Epithelial cell of esophagus (primary cell): ENCODE data around the gene SND1.

Experiments used
- DNase-seq: peaks from one replicate; pipeline ENCODE4 v3.0.0; 2010; ENCODE audit warnings: low read depth
- H3K4me3 ChIP-seq: 2 replicates; pipeline ENCODE4 v1.5.1; 2011; ENCODE audit warnings: mild to moderate bottlenecking, low read length, control low read depth
- CTCF ChIP-seq: IDR thresholded peaks from 2 replicates; pipeline ENCODE4 v1.5.1; 2011; ENCODE audit warnings: low read depth, mild to moderate bottlenecking, low read length, control low read depth, inconsistent platforms; ENCODE audit not compliant: insufficient read depth; ENCODE audit errors: missing control alignments

SND1 gene

GRCh38 chr7:127738859-127739258 is 86.9 kb downstream of the SND1 start:
- no peak overlapping the region for H3K4me3 ChIP-seq
- DNase-seq, result no peak
- no peak for TF ChIP-seq CTCF

- no peak for DNase-seq
- no peak overlapping the region for H3K4me3 ChIP-seq
- TF ChIP-seq CTCF, result no peak
These were observed 89.9 kb downstream of the SND1 start for GRCh38 chr7:127741764-127742375.

- no peak for TF ChIP-seq CTCF
- peak; percentile 44 for DNase-seq
- no peak overlapping the region for H3K4me3 ChIP-seq
These were observed 93.5 kb downstream of the SND1 start for GRCh38 chr7:127745445-127745844.

GRCh38 chr7:127751062-127751461 is 99.1 kb downstream of the SND1 start:
- peak; percentile 9 for DNase-seq
- TF ChIP-seq CTCF, result no peak
- H3K4me3 ChIP-seq, result no peak overlapping the region

- no peak for TF ChIP-seq CTCF
- DNase-seq, result no peak
- no peak overlapping the region for H3K4me3 ChIP-seq
These were observed 99.8 kb downstream of the SND1 start for GRCh38 chr7:127751490-127752448.

- no peak for DNase-seq
- H3K4me3 ChIP-seq, result no peak overlapping the region
- TF ChIP-seq CTCF, result no peak
These were observed 100.8 kb downstream of the SND1 start for GRCh38 chr7:127752829-127753228.
